IMR-90 (cell line): Measurements from ENCODE around the gene MTMR3. TPM values are rescaled to one million over a fixed set of nuclear protein-coding genes. Genes with fewer than 3 reads are reported as not detected.
A peak's percentile ranks its signal among the peaks of the same experiment; 100 is the strongest.

Source experiments
- ATAC-seq: fragments of 200-7000 bp; cut with Tn5 transposase; 2 replicates; pipeline ENCODE4 v1.9.1; 2020; ENCODE audit warnings: low read depth, mild to moderate bottlenecking, moderate library complexity
- BruUV-seq: library from RNA; stranded (reverse); fragments of 400-500 nt; replicated peaks from 2 replicates; lab custom pipeline; 2021; lab: Mats Ljungman, UMichigan
- CTCF ChIA-PET: fragments of 300-600 bp; formaldehyde crosslinking; extraction: SDS; loops from one replicate; lab custom pipeline; 2021; ENCODE audit warnings: antibody characterized with exemption; lab: Yijun Ruan, JAX
- POLR2A ChIA-PET: fragments of 300-600 bp; sonication (Branson Sonifier 250); formaldehyde crosslinking; loops from one replicate; lab custom pipeline; 2022; ENCODE audit warnings: antibody characterized with exemption; ENCODE audit not compliant: unreplicated experiment; lab: Charles Lee
- DNase-seq: peaks from one replicate; pipeline ENCODE4 v3.0.0; 2013
- H2AFZ ChIP-seq: replicated peaks from 2 replicates; pipeline ENCODE3; 2013; ENCODE audit warnings: low read length, mild to moderate bottlenecking; ENCODE audit not compliant: poor library complexity
- H2AK5ac ChIP-seq: 2 replicates; pipeline ENCODE4 v1.6.1; 2013; ENCODE audit warnings: low read depth, low read length, inconsistent platforms
- H2AK9ac ChIP-seq: replicated peaks from 2 replicates; pipeline ENCODE3; 2013; ENCODE audit warnings: mild to moderate bottlenecking, low read depth, low read length, moderate library complexity; ENCODE audit not compliant: poor library complexity
- H2BK120ac ChIP-seq: 2 replicates; pipeline ENCODE4 v1.6.1; 2013; ENCODE audit warnings: low read depth, low read length, inconsistent platforms
- H2BK15ac ChIP-seq: 3 replicates; pipeline ENCODE4 v1.6.1; 2013; ENCODE audit warnings: low read depth, low read length, inconsistent platforms
- H2BK20ac ChIP-seq: 2 replicates; pipeline ENCODE4 v1.6.1; 2013; ENCODE audit warnings: low read depth, mild to moderate bottlenecking, inconsistent platforms, low read length, moderate library complexity
- H2BK5ac ChIP-seq: 2 replicates; pipeline ENCODE4 v1.6.1; 2013; ENCODE audit warnings: mild to moderate bottlenecking, low read depth, low read length, inconsistent platforms; ENCODE audit not compliant: poor library complexity, severe bottlenecking
- H3K14ac ChIP-seq: replicated peaks from 2 replicates; pipeline ENCODE4 v1.6.1; 2013; ENCODE audit warnings: low read depth, low read length, inconsistent platforms
- H3K18ac ChIP-seq: 2 replicates; pipeline ENCODE4 v1.6.1; 2013; ENCODE audit warnings: low read depth, low read length, control low read depth
- H3K23ac ChIP-seq: 2 replicates; pipeline ENCODE4 v1.6.1; 2013; ENCODE audit warnings: low read depth, low read length, inconsistent platforms
- H3K27ac ChIP-seq: 2 replicates; pipeline ENCODE4 v1.5.1; 2013; ENCODE audit warnings: mild to moderate bottlenecking, control low read depth, low read length; ENCODE audit not compliant: insufficient read depth
- H3K27me3 ChIP-seq: 2 replicates; pipeline ENCODE4 v1.6.1; 2013; ENCODE audit warnings: low read length; ENCODE audit not compliant: control insufficient read depth, insufficient read depth
- H3K36me3 ChIP-seq: 2 replicates; pipeline ENCODE4 v1.6.1; 2013; ENCODE audit warnings: low read length, mixed read lengths; ENCODE audit not compliant: control insufficient read depth, insufficient read depth
- H3K4ac ChIP-seq: 2 replicates; pipeline ENCODE4 v1.6.1; 2013; ENCODE audit warnings: low read depth, low read length, inconsistent platforms
- H3K4me1 ChIP-seq: 2 replicates; pipeline ENCODE4 v1.6.1; 2013; ENCODE audit warnings: low read length, mixed read lengths; ENCODE audit not compliant: control insufficient read depth, insufficient read depth
- H3K4me2 ChIP-seq: 2 replicates; pipeline ENCODE4 v1.6.1; 2013; ENCODE audit warnings: low read depth, mild to moderate bottlenecking, control low read depth, low read length, moderate library complexity
- H3K4me3 ChIP-seq: 2 replicates; pipeline ENCODE4 v1.5.1; 2013; ENCODE audit warnings: low read depth, mild to moderate bottlenecking, control low read depth, low read length, moderate library complexity; ENCODE audit not compliant: insufficient read depth
- H3K56ac ChIP-seq: 2 replicates; pipeline ENCODE4 v1.6.1; 2013; ENCODE audit warnings: low read length, inconsistent platforms; ENCODE audit not compliant: insufficient read depth; ENCODE audit errors: extremely low read depth
- H3K79me1 ChIP-seq, 2 experiments: 2 replicates each; pipeline ENCODE4 v1.6.1; 2013; ENCODE audit warnings: low read length in 2 of 2, inconsistent platforms in 1 of 2, low read depth in 1 of 2
- H3K9ac ChIP-seq: 2 replicates; pipeline ENCODE4 v1.6.1; 2013; ENCODE audit warnings: low read depth, low read length, control low read depth
- H3K9me1 ChIP-seq: 2 replicates; pipeline ENCODE4 v1.6.1; 2013; ENCODE audit warnings: low read length, inconsistent platforms; ENCODE audit not compliant: insufficient read depth
- H3K9me3 ChIP-seq: 2 replicates; pipeline ENCODE4 v1.6.1; 2013; ENCODE audit warnings: low read length; ENCODE audit not compliant: control insufficient read depth, insufficient read depth
- H4K20me1 ChIP-seq: 2 replicates; pipeline ENCODE4 v1.6.1; 2013; ENCODE audit warnings: low read length, inconsistent platforms; ENCODE audit not compliant: insufficient read depth
- H4K5ac ChIP-seq: 2 replicates; pipeline ENCODE4 v1.6.1; 2013; ENCODE audit warnings: mild to moderate bottlenecking, low read depth, low read length, control low read depth
- H4K8ac ChIP-seq, 2 experiments: 2 replicates each; pipeline ENCODE4 v1.6.1; 2013; ENCODE audit warnings: low read depth in 2 of 2, low read length in 2 of 2, control low read depth in 1 of 2, inconsistent platforms in 1 of 2
- H4K91ac ChIP-seq: 2 replicates; pipeline ENCODE4 v1.6.1; 2013; ENCODE audit warnings: low read depth, low read length, inconsistent platforms; ENCODE audit not compliant: insufficient read depth
- BHLHE40 ChIP-seq: fragments of 150-350 bp; IDR thresholded peaks from 2 replicates; pipeline ENCODE4 v1.6.1; 2016; ENCODE audit warnings: mild to moderate bottlenecking, low read depth, low read length
- CEBPB ChIP-seq: IDR thresholded peaks from 2 replicates; pipeline ENCODE4 v1.6.1; 2012; ENCODE audit warnings: low read depth, low read length, improper control_type of control experiment
- CHD1 ChIP-seq: IDR thresholded peaks from 2 replicates; pipeline ENCODE4 v1.6.1; 2012; ENCODE audit warnings: low read depth, low read length, improper control_type of control experiment
- ELK1 ChIP-seq: fragments of 150-350 bp; IDR thresholded peaks from 2 replicates; pipeline ENCODE4 v1.6.1; 2016; ENCODE audit warnings: low read depth, mild to moderate bottlenecking, low read length, moderate library complexity, borderline replicate concordance
- NFE2L2 ChIP-seq: fragments of 150-350 bp; IDR thresholded peaks from 2 replicates; pipeline ENCODE4 v1.6.1; 2016; ENCODE audit warnings: low read depth, mild to moderate bottlenecking, low read length
- POLR2A ChIP-seq: IDR thresholded peaks from 2 replicates; pipeline ENCODE4 v1.6.1; 2012; ENCODE audit warnings: mild to moderate bottlenecking, low read depth, low read length
- RAD21 ChIP-seq: IDR thresholded peaks from 2 replicates; pipeline ENCODE4 v1.6.1; 2012; ENCODE audit warnings: low read length, improper control_type of control experiment
- dilution Hi-C: fragments of 300-500 bp; cut with HindIII; formaldehyde crosslinking; loops from one replicate; pipeline ENCODE4 v1.14.3; 2018; ENCODE audit warnings: low sequenced_read_pairs; ENCODE audit not compliant: unreplicated experiment
- in situ Hi-C: fragments of 300-500 bp; cut with MboI; formaldehyde crosslinking; loops from 3 replicates; pipeline ENCODE4 v1.14.3; 2019; ENCODE audit warnings: low sequenced_read_pairs, inconsistent platforms, mixed read lengths
- intact Hi-C: fragments of 100-400 bp; cut with micrococcal nuclease; formaldehyde crosslinking; loops from 2 replicates; pipeline ENCODE4 v1.10.0; 2022
- polyA plus RNA-seq, 3 experiments: library from polyadenylated mRNA; depleted of rRNA; stranded (reverse); fragments of >200 nt; gene quantifications; 2 replicates each; pipeline ENCODE4 v1.2.3, GENCODE V29; 2012; ENCODE audit warnings: low replicate concordance in 1 of 3
- total RNA-seq: library from RNA; depleted of rRNA; stranded (reverse); fragments of >200 nt; gene quantifications from 2 replicates; pipeline ENCODE4 v1.2.3, GENCODE V29; 2012

Gene MTMR3
- total and polyA plus RNA-seq, 2 of the 4 experiments (the other 2 are of a cell fraction): 21.3 to 29.4 TPM

GRCh38 chr22:30014244-30014643 is 131.3 kb downstream of the MTMR3 start:
- ATAC-seq (no peak), DNase-seq (no peak)
- H4K20me1 ChIP-seq: peaks cover 16% of the 10 kb centered on the region; the same call in 1 of the 2 replicates
- H3K27me3 ChIP-seq: no peaks in the 10 kb centered on the region
- peak overlapping the region; percentile 36; the same call in 1 of the 2 replicates for H2BK20ac ChIP-seq
- H4K91ac ChIP-seq: 0 out of 2 replicates have a peak overlapping the region, but pooled peaks have one; percentile 27
- in situ Hi-C loops (no loop called here), dilution Hi-C loops (no loop called here), intact Hi-C loops (no loop called here)
- no peak for TF ChIP-seq CEBPB
- TF ChIP-seq CHD1: no peak
- no peak for TF ChIP-seq ELK1
- no peak for TF ChIP-seq BHLHE40
- no peak for TF ChIP-seq RAD21
- TF ChIP-seq POLR2A: no peak
- no peak for TF ChIP-seq NFE2L2
- H3K4ac ChIP-seq: peak overlapping the region; percentile 33; the same call in 1 of the 2 replicates
- peaks cover 24% of the 10 kb centered on the region for H3K4me1 ChIP-seq
- no peaks in the 10 kb centered on the region for H3K9me3 ChIP-seq
- peak overlapping the region; percentile 60; the same call in 1 of the 2 replicates for H3K23ac ChIP-seq
- no peak overlapping the region for H3K9ac ChIP-seq
- H3K79me1 ChIP-seq: peaks cover 0 to 42% of the 10 kb centered on the region in 2 experiments; a peak in 2 of 4 replicates
- H4K8ac ChIP-seq: no peak overlapping the region
- no peak overlapping the region for H3K56ac ChIP-seq
- CTCF ChIA-PET: interaction anchor here (0.6 to 1.0 kb wide), 2 partner anchors 74 to 556 kb away, joined by 3 to 5 read pairs; no protein-coding TSS in a partner anchor
- peaks cover 41% of the 10 kb centered on the region for H3K36me3 ChIP-seq
- H2BK5ac ChIP-seq: peak overlapping the region; percentile 35
- no peak overlapping the region for H3K4me3 ChIP-seq
- H4K5ac ChIP-seq: no peak overlapping the region
- peak overlapping the region; percentile 86; the same call in 1 of the 2 replicates for H2AK5ac ChIP-seq
- BruUV-seq: no TSS peak
- H2AK9ac ChIP-seq: no peak overlapping the region
- H3K27ac ChIP-seq: no peak overlapping the region
- no peak overlapping the region; the same call in 2 of the 3 replicates for H2BK15ac ChIP-seq
- no peak overlapping the region for H3K4me2 ChIP-seq
- no peak overlapping the region for H2AFZ ChIP-seq
- H3K18ac ChIP-seq: no peak overlapping the region
- peaks cover 39% of the 10 kb centered on the region for H3K9me1 ChIP-seq
- POLR2A ChIA-PET: no interaction called here
- H2BK120ac ChIP-seq: peak overlapping the region; percentile 4; the same call in 1 of the 2 replicates
- peak overlapping the region; percentile 75; the same call in 1 of the 2 replicates for H3K14ac ChIP-seq
